ENCODE data around the gene DMRTC2. TPM values are rescaled to one million over a fixed set of nuclear protein-coding genes. Genes with fewer than 3 reads are reported as not detected.
A peak's percentile ranks its signal among the peaks of the same experiment; 100 is the strongest.

DMRTC2 gene
- total RNA-seq, 1 experiment from 2014 or later: not detected

GRCh38 chr19:41871573-41872383, 26.9 kb downstream of the DMRTC2 start:
- ATAC-seq (no peak), DNase-seq (no peak)
- no peak overlapping the region for H2AFZ ChIP-seq (ENCODE audit: low read length)
- CTCF ChIA-PET: no interaction called here
- H3K4me1 ChIP-seq (ENCODE audit: insufficient read depth, low read length): peaks cover 3% of the 10 kb centered on the region; the same call in 1 of the 2 replicates
- no peak overlapping the region for H3K4me2 ChIP-seq (ENCODE audit: low read length)
- no TSS peak for BruUV-seq (replicated peaks)
- H3K9me3 ChIP-seq (ENCODE audit: low read length): no peaks in the 10 kb centered on the region
- H3K27ac ChIP-seq (ENCODE audit: low read length): no peak overlapping the region
- no peaks in the 10 kb centered on the region for H3F3A ChIP-seq (ENCODE audit: low read length, unreplicated experiment)
- H3K27me3 ChIP-seq (ENCODE audit: low read length): no peaks in the 10 kb centered on the region
- peaks cover 23% of the 10 kb centered on the region for H4K20me1 ChIP-seq (ENCODE audit: low read length)
- peaks cover 8% of the 10 kb centered on the region; the same call in 1 of the 2 replicates for H3K79me2 ChIP-seq (ENCODE audit: low read length)
- no peaks in the 10 kb centered on the region for H3K9me2 ChIP-seq (replicated peaks; ENCODE audit: low read length)
- POLR2A ChIA-PET (ENCODE audit: unreplicated experiment): no interaction called here
- no peak overlapping the region for H3K9ac ChIP-seq (ENCODE audit: low read length)
- H3K4me3 ChIP-seq (ENCODE audit: low read length): no peak overlapping the region
- H3K36me3 ChIP-seq (ENCODE audit: low read depth, low read length): peaks cover 35% of the 10 kb centered on the region
- TF ChIP-seq EZH2phosphoT487 (IDR thresholded peaks at IDR 0.05; ENCODE audit: borderline replicate concordance, low read length) (no peak), CTCF (conservative IDR thresholded peaks at IDR 0.05; ENCODE audit: low read depth, low read length) (no peak), EZH2 (IDR thresholded peaks at IDR 0.05; ENCODE audit: low read length, unreplicated experiment) (no peak)
- intact Hi-C loops (cut with micrococcal nuclease): loop anchor here (5.0 kb wide), 2 partner anchors 66 to 86 kb away; partner anchors contain the start of gene RABAC1

DNA sequence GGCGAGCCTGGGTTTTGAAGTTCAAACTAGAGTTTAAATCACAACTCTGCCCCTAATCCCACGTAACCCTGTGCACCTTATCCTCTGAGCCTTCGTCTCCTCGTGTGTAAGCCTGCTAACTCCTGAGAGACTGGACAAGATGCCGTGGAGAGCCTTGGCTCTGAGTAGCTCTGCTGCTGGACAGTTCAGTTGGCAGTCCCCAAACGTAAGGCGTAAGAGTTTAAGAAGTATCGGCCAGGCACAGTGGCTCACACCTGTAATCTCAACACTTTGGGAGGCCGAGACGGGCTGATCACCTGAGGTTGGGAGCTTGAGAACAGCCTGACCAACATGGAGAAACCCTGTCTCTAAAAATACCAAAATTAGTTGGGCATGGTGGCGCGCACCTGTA, 27.5 kb downstream of the DMRTC2 start:
- Histone ChIP-seq H3F3A (ENCODE audit: low read length, unreplicated experiment) (no peaks in the 10 kb centered on the region), H3K36me3 (ENCODE audit: low read depth, low read length) (peaks cover 35% of the 10 kb centered on the region), H3K4me3 (ENCODE audit: low read length) (no peak overlapping the region), H3K4me2 (ENCODE audit: low read length) (no peak overlapping the region), H3K9me2 (replicated peaks; ENCODE audit: low read length) (no peaks in the 10 kb centered on the region), H3K27ac (ENCODE audit: low read length) (no peak overlapping the region), H3K9me3 (ENCODE audit: low read length) (no peaks in the 10 kb centered on the region), H3K4me1 (ENCODE audit: insufficient read depth, low read length) (peaks cover 8% of the 10 kb centered on the region; the same call in 1 of the 2 replicates), H3K9ac (ENCODE audit: low read length) (no peak overlapping the region), H4K20me1 (ENCODE audit: low read length) (peaks cover 23% of the 10 kb centered on the region), H3K27me3 (ENCODE audit: low read length) (no peaks in the 10 kb centered on the region), H2AFZ (ENCODE audit: low read length) (no peak overlapping the region), H3K79me2 (ENCODE audit: low read length) (peaks cover 8% of the 10 kb centered on the region; the same call in 1 of the 2 replicates)
- no peak for ATAC-seq
- no peak for DNase-seq
- ChIA-PET POLR2A (ENCODE audit: unreplicated experiment) (no interaction called here), CTCF (no interaction called here)
- TF ChIP-seq EZH2 (IDR thresholded peaks at IDR 0.05; ENCODE audit: low read length, unreplicated experiment): no peak
- no peak for TF ChIP-seq EZH2phosphoT487 (IDR thresholded peaks at IDR 0.05; ENCODE audit: borderline replicate concordance, low read length)
- TF ChIP-seq CTCF (conservative IDR thresholded peaks at IDR 0.05; ENCODE audit: low read depth, low read length): no peak
- BruUV-seq (replicated peaks): TSS peak; percentile 19
- intact Hi-C loops (cut with micrococcal nuclease): loop anchor here (5.0 kb wide), 2 partner anchors 65 to 85 kb away; partner anchors contain the start of gene RABAC1
